Mesenchymal stem cell (in vitro differentiated cells and primary cell): ENCODE data around the gene OR52E4.

Experiments
- DNase-seq: peaks from one replicate; pipeline ENCODE4 v3.0.0-alpha.2; 2013
- H2AFZ ChIP-seq: one replicate; pipeline ENCODE4 v1.6.1; 2013; ENCODE audit warnings: low read depth, mild to moderate bottlenecking, control low read depth, inconsistent platforms, low read length, moderate library complexity
- H2AK5ac ChIP-seq: 2 replicates; pipeline ENCODE4 v1.6.1; 2013; ENCODE audit warnings: low read length, moderate library complexity, mild to moderate bottlenecking, inconsistent platforms; ENCODE audit not compliant: severe bottlenecking
- H2BK120ac ChIP-seq: one replicate; pipeline ENCODE4 v1.6.1; 2013; ENCODE audit warnings: low read depth, mild to moderate bottlenecking, inconsistent platforms, low read length, moderate library complexity
- H2BK12ac ChIP-seq, 2 experiments: one replicate each; pipeline ENCODE4 v1.6.1; 2013; ENCODE audit warnings: inconsistent platforms in 2 of 2, low read length in 2 of 2, mild to moderate bottlenecking in 2 of 2, moderate library complexity in 2 of 2, control low read depth in 1 of 2
- H2BK15ac ChIP-seq: one replicate; pipeline ENCODE4 v1.6.1; 2013; ENCODE audit warnings: mild to moderate bottlenecking, low read depth, inconsistent platforms; ENCODE audit not compliant: poor library complexity, severe bottlenecking
- H2BK5ac ChIP-seq: 2 replicates; pipeline ENCODE4 v1.6.1; 2013; ENCODE audit warnings: low read depth, mild to moderate bottlenecking, low read length, control low read depth, inconsistent platforms; ENCODE audit not compliant: poor library complexity, severe bottlenecking
- H3K14ac ChIP-seq, 2 experiments: one replicate each; pipeline ENCODE4 v1.6.1; 2013; ENCODE audit warnings: inconsistent platforms in 2 of 2, low read length in 2 of 2, control low read depth in 1 of 2, mild to moderate bottlenecking in 1 of 2, moderate library complexity in 1 of 2
- H3K18ac ChIP-seq, 2 experiments: one replicate each; pipeline ENCODE4 v1.6.1; 2013; ENCODE audit warnings: inconsistent platforms in 2 of 2, low read length in 2 of 2, control low read depth in 1 of 2, low read depth in 1 of 2, mild to moderate bottlenecking in 1 of 2
- H3K23ac ChIP-seq, 2 experiments: one replicate each; pipeline ENCODE4 v1.6.1; 2013; ENCODE audit warnings: inconsistent platforms in 2 of 2, low read length in 2 of 2, mild to moderate bottlenecking in 2 of 2, moderate library complexity in 2 of 2, control low read depth in 1 of 2
- H3K27ac ChIP-seq: 2 replicates; pipeline ENCODE4 v1.5.1; 2013; ENCODE audit warnings: mild to moderate bottlenecking, moderate library complexity, low read length, control low read depth, inconsistent platforms; ENCODE audit not compliant: poor library complexity, severe bottlenecking
- H3K27me3 ChIP-seq, 2 experiments: 2 replicates each; pipeline versions ENCODE4 v1.6.1 to v1.7.0; 2013; ENCODE audit warnings: low read length in 2 of 2, mild to moderate bottlenecking in 2 of 2, moderate library complexity in 2 of 2, control low read depth in 1 of 2, inconsistent platforms in 1 of 2; ENCODE audit not compliant: control insufficient read depth in 1 of 2, insufficient read depth in 1 of 2
- H3K36me3 ChIP-seq, 2 experiments: 2 replicates each; pipeline versions ENCODE4 v1.6.1 to v1.7.0; 2013; ENCODE audit warnings: low read length in 2 of 2, control low read depth in 1 of 2, inconsistent platforms in 1 of 2, low read depth in 1 of 2, mild to moderate bottlenecking in 1 of 2; ENCODE audit not compliant: insufficient read depth in 2 of 2, control insufficient read depth in 1 of 2
- H3K4ac ChIP-seq, 2 experiments: one replicate each; pipeline ENCODE4 v1.6.1; 2013; ENCODE audit warnings: inconsistent platforms in 2 of 2, low read length in 2 of 2, mild to moderate bottlenecking in 2 of 2, moderate library complexity in 2 of 2, control low read depth in 1 of 2, low read depth in 1 of 2
- H3K4me1 ChIP-seq: 2 replicates; pipeline ENCODE4 v1.6.1; 2013; ENCODE audit warnings: low read depth, low read length, control low read depth; ENCODE audit not compliant: control insufficient read depth, insufficient read depth
- H3K4me2 ChIP-seq: 2 replicates; pipeline ENCODE4 v1.6.1; 2013; ENCODE audit warnings: low read length, mild to moderate bottlenecking, inconsistent platforms; ENCODE audit not compliant: poor library complexity, severe bottlenecking
- H3K4me3 ChIP-seq, 2 experiments: 2 replicates each; pipeline versions ENCODE4 v1.5.1 to v1.7.0; 2013; ENCODE audit warnings: low read length in 2 of 2, mild to moderate bottlenecking in 2 of 2, control low read depth in 1 of 2, low read depth in 1 of 2; ENCODE audit not compliant: insufficient read depth in 1 of 2
- H3K79me1 ChIP-seq: replicated peaks from 2 replicates; pipeline ENCODE4 v1.6.1; 2013; ENCODE audit warnings: mild to moderate bottlenecking, control low read depth, low read length, inconsistent platforms; ENCODE audit not compliant: poor library complexity, severe bottlenecking
- H3K9ac ChIP-seq: 2 replicates; pipeline ENCODE4 v1.7.0; 2013; ENCODE audit warnings: mild to moderate bottlenecking, low read length, moderate library complexity
- H3K9me3 ChIP-seq: 2 replicates; pipeline ENCODE4 v1.7.0; 2013; ENCODE audit warnings: mild to moderate bottlenecking, low read length; ENCODE audit not compliant: control insufficient read depth
- H4K8ac ChIP-seq: one replicate; pipeline ENCODE4 v1.6.1; 2013; ENCODE audit warnings: inconsistent platforms, mild to moderate bottlenecking, low read length, moderate library complexity
- H4K91ac ChIP-seq: one replicate; pipeline ENCODE4 v1.6.1; 2013; ENCODE audit warnings: mild to moderate bottlenecking, low read length, inconsistent platforms
- WGBS: methylation state at CpG from one replicate; pipeline ENCODE4 v1.1.7; 2013; ENCODE audit warnings: mixed read lengths; 5-methylcytosine and 5-hydroxymethylcytosine counted together

Gene OR52E4

DNA sequence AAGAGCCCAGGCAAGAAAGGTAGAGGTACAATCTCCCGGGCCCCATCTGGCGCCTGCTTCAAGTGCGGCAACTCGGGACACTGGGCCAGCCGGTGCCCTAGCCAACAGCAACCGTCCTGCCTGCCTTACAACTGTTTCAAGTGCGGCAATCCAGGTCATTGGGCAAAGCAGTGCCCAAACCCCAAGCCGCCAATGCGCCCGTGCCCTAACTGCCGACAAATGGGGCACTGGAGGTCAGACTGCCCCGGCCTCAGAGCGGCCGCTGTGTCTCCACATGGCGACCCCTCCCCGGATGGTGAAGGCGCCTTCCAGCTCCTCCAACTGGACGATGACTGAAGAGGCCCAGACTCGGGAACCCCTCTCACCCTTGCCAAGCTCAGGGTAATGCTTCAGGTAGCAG, 50.2 kb downstream of the OR52E4 start:
- Histone ChIP-seq H2BK5ac (no peak overlapping the region), H3K4me3 (no peak overlapping the region), H4K91ac (no peak overlapping the region), H3K9ac (no peak overlapping the region), H3K79me1 (no peaks in the 10 kb centered on the region), H3K18ac (no peak overlapping the region), H4K8ac (no peak overlapping the region), H3K27me3 (no peaks in the 10 kb centered on the region), H3K23ac (no peak overlapping the region), H3K9me3 (peaks cover 16% of the 10 kb centered on the region), H3K27ac (no peak overlapping the region), H2AFZ (no peak overlapping the region), H3K4ac (no peak overlapping the region), H3K4me2 (no peak overlapping the region), H2BK15ac (no peak overlapping the region), H3K36me3 (no peaks in the 10 kb centered on the region), H3K4me1 (no peaks in the 10 kb centered on the region), H3K14ac (no peak overlapping the region), H2AK5ac (no peak overlapping the region), H2BK12ac (no peak overlapping the region), H2BK120ac (no peak overlapping the region)
- 89% methylated on average over 19 of the region's 19 CpGs for WGBS
- no peak for DNase-seq

DNA sequence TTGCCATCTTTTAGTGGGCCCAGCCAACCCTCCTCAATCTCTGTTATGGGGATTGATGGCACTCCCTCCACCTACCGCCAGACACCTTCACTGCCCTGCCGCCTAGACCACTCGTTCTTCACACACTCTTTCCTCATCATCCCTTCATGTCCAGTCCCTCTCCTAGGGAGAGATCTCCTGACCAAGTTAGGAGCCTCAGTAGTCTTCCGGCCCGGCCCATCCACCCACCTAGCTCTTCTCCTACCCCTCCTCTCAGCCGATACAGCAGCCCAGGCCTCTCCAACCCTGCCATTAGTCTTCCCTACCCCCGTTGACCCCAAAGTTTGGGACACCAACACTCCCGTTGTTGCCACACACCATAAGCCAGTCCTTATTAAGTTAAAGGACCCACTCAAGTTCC, 50.6 kb downstream of the OR52E4 start:
- Histone ChIP-seq H3K4me3 (no peak overlapping the region), H2AK5ac (no peak overlapping the region), H3K9me3 (peaks cover 16% of the 10 kb centered on the region), H3K14ac (no peak overlapping the region), H3K4me1 (no peaks in the 10 kb centered on the region), H4K91ac (no peak overlapping the region), H4K8ac (no peak overlapping the region), H2BK12ac (no peak overlapping the region), H3K23ac (no peak overlapping the region), H3K27me3 (no peaks in the 10 kb centered on the region), H2BK120ac (no peak overlapping the region), H2BK5ac (no peak overlapping the region), H3K36me3 (no peaks in the 10 kb centered on the region), H3K18ac (no peak overlapping the region), H2AFZ (no peak overlapping the region), H2BK15ac (no peak overlapping the region), H3K27ac (no peak overlapping the region), H3K79me1 (no peaks in the 10 kb centered on the region), H3K9ac (no peak overlapping the region), H3K4ac (no peak overlapping the region), H3K4me2 (no peak overlapping the region)
- DNase-seq = no peak
- WGBS = 91% methylated on average over 8 of the region's 8 CpGs

DNA sequence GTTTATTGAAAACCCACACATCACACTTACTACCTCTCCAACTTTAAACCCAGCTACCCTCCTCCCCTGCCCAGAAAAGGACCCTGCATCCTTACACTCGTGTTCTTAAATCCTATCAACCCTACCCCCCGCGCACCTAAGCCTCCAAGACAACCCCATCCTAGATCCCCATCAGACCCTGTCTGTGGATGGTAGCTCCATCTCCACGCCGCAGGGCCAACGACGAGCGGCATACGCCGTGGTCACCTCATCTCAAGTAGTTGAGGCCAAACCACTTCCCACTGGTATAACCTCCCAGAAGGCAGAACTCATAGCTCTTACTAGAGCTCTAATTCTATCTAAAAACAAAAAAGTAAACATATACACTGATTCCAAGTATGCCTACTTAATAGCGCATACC, 52.2 kb downstream of the OR52E4 start:
- Histone ChIP-seq H2AFZ (no peak overlapping the region), H3K4ac (no peak overlapping the region), H3K18ac (no peak overlapping the region), H2BK12ac (no peak overlapping the region), H3K23ac (no peak overlapping the region), H2AK5ac (no peak overlapping the region), H3K9me3 (peaks cover 13% of the 10 kb centered on the region), H2BK120ac (no peak overlapping the region), H3K27me3 (no peaks in the 10 kb centered on the region), H2BK15ac (no peak overlapping the region), H3K4me1 (no peaks in the 10 kb centered on the region), H4K91ac (no peak overlapping the region), H3K36me3 (no peaks in the 10 kb centered on the region), H3K4me3 (no peak overlapping the region), H3K4me2 (no peak overlapping the region), H3K14ac (no peak overlapping the region), H3K9ac (no peak overlapping the region), H2BK5ac (no peak overlapping the region), H3K79me1 (no peaks in the 10 kb centered on the region), H3K27ac (no peak overlapping the region), H4K8ac (no peak overlapping the region)
- WGBS = 92% methylated on average over 11 of the region's 11 CpGs
- no peak for DNase-seq

DNA sequence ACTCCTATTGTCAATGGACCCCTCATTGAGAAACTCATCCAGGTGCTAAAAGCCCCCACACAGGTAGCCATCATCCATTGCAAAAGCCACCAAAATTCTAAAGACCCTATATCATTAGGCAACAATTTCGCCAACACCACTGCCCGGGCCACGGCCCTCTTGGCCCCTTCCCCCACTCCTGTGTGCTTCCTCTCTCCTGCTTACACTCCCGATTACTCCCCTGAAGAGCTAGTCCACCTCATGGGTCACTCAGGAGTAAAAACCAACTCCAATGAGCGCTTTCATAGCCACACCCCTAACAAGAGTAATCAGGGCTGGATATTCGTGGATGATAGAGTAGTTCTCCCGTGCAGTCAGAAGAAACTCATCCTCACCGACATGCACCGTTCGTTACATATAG, 52.7 kb downstream of the OR52E4 start:
- 90% methylated on average over 10 of the region's 10 CpGs for WGBS
- no peaks in the 10 kb centered on the region for H3K79me1 ChIP-seq
- H3K27me3 ChIP-seq = no peaks in the 10 kb centered on the region

More for the DNA sequence above, 52.7 kb downstream of the OR52E4 start:
- no peak overlapping the region for H4K91ac ChIP-seq
- H2AK5ac ChIP-seq = no peak overlapping the region
- no peaks in the 10 kb centered on the region for H3K4me1 ChIP-seq
- H3K36me3 ChIP-seq = no peaks in the 10 kb centered on the region
- H2BK5ac ChIP-seq = no peak overlapping the region
- H3K23ac ChIP-seq = no peak overlapping the region
- H3K9me3 ChIP-seq = peaks cover 13% of the 10 kb centered on the region
- H4K8ac ChIP-seq = no peak overlapping the region
- no peak overlapping the region for H2AFZ ChIP-seq
- H2BK120ac ChIP-seq = no peak overlapping the region
- H2BK12ac ChIP-seq = no peak overlapping the region
- DNase-seq = no peak
- H3K4ac ChIP-seq = no peak overlapping the region
- H3K4me2 ChIP-seq = no peak overlapping the region
- no peak overlapping the region for H3K9ac ChIP-seq
- no peak overlapping the region for H3K14ac ChIP-seq
- no peak overlapping the region for H3K4me3 ChIP-seq
- no peak overlapping the region for H3K18ac ChIP-seq
- H3K27ac ChIP-seq = no peak overlapping the region
- no peak overlapping the region for H2BK15ac ChIP-seq
